ENCODE results near the gene PPP6R2.
"Not testable (repeated sequence)": the region's sequence is repeated elsewhere in the genome, so short reads cannot be mapped to it uniquely, and the experiment has no call there.

Gene PPP6R2

DNA sequence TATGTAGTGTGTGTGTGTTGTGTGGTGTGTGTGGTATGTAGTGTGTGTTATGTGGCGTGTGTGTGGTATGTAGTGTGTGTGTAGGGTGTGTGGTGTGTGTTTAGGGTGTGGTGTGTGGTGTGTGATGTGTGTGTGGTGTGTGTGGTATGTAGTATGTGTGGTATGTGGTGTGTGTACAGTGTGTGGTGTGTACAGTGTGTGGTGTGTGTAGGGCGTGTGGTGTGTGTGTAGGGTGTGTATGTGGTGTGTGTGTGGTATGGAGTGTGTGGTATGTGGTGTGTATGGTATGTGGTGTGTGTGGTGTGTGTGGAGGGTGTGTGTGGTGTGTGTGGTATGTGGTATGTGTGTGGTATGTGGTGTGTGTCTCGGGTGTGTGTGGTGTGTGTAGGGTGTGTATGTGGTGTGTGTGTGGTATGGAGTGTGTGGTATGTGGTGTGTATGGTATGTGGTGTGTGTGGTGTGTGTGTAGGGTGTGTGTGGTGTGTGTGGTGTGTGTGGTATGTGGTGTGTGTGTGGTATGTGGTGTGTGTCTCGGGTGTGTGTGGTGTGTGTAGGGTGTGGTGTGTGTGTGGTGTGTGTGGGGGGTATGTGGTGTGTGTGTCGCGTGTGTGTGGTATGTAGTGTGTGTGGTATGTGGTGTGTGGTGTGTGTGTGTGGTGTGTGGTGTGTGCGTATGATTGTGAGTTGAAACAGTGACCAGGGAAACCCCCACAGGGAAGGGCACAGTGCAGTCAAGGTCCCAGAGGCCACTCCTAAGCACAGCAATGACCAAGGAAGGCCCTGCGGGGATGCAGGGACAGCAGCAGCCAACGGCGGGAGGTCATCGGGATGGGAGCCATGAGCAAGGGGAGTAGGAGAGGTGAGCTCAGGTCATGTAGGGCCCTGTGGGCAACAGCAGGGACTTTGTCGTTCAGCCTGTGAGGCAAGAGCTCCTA is 2.9 kb upstream of the PPP6R2 start:
- no peak for DNase-seq (ENCODE audit: low read depth in 3 of 3)

DNA sequence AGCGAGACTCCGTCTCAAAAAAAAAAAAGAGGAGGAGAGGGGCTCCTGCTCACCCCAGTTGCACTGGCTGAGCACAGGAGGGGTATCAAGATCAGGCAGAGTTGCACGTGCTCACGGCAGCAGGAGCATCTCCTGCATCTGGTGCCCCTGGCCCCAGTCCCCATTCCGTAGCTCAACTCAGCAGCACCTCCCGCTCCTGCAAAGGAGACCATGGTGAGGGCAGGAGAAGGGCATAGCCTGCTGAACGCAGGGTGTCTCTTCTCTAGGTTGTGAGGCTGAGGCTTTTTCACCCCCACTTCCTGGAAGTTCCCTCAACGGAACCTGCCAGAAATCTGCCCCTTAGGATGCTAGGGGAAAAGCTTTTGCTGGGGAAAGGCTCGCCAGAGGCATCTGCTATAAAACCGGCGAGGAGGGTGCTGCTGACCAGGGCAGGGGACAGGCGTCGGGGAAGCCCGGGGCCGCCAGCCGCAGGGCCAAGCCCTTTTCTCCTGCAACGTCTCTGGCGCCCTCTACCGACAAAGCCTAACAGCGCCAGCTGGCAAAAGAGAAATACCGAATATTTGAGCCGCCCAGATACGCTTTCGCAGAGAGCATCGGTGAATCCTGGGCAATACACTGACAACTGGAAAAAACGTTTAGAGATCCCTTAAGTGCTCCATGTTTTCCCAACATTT is 1.0 kb upstream of the PPP6R2 start:
- peak; percentile 82 to 87 (median 87) for DNase-seq (ENCODE audit: low read depth in 3 of 3)

DNA sequence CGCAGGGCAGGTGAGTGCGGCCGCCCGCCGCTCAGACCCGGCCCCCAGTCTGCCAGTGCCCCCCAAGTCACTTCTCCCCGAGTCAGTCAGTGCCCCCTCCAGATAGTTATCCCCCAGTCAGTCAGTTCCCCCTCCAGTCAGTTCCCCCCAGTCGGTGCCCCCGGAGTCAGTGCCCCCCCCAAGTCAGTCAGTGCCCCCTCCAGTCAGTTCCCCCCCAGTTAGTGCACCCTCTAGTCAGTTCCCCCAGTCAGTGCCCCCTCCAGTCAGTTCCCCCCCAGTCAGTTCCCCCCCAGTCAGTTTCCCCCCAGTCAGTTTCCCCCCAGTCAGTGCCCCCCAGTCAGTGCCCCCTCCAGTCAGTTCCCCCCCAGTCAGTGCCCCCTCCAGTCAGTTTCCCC is 411 bp downstream of the PPP6R2 start:
- DNase-seq (ENCODE audit: low read depth in 3 of 3), result no peak

DNA sequence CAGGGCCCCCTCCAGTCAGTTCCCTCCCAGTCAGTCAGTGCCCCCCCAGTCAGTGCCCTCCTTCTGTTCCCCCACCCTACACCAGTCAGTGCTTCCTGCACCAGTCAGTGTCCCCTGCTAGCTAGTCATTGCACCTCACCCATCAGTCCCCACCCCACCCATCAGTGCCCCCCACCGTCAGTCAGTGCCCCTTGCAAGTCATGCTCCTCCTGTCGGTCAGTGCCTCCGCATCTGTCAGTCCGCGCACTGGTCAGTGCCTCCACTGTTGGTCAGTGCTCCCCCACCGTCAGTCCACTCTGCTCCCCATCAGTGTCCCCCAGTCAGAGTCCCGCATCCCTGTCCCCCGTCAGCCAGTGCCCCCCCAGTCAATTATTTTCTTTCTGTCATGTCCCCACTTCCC is 3.3 kb downstream of the PPP6R2 start:
- no peak for DNase-seq (ENCODE audit: low read depth in 3 of 3)

DNA sequence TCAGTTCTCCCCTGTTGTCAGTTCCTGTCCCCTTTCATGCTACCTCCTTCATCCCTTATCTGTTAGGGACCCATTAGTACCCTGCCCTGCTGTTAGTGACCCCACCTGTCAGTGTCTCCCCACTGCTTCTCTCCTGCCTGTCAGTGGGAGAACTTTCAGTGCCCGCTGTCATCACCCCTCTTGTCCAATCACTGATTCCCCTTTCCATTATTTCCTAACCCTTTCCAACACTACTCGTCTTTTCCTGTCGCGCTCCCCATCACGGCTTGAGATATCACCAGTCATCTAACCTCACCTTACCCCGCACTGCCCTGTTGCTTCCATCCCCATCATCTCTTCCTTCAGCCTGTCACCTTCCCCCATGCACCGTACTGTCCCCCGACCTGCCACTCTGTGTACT is 4.0 kb downstream of the PPP6R2 start:
- no peak for DNase-seq (ENCODE audit: low read depth in 3 of 3)

DNA sequence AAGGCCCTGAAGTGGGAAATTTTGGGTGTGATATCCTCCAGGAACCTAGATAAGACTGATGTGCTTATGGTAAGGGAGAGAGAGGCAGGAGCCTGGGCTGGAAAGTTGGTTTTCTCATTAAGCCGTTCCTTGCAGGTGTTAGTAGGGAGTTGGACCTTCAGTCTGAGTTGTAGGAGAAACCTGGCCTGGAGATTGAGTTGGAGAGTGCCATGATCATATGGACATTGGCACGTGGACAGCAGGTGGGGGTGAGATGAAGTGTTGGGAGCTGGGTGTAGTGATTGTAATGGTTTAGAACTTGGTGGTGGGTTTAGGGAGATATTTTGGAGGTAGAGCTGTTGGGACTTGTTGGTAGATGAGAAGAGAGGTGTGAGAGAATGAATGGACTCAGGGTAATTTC is 4.9 kb downstream of the PPP6R2 start:
- no peak for DNase-seq (ENCODE audit: low read depth in 3 of 3)

DNA sequence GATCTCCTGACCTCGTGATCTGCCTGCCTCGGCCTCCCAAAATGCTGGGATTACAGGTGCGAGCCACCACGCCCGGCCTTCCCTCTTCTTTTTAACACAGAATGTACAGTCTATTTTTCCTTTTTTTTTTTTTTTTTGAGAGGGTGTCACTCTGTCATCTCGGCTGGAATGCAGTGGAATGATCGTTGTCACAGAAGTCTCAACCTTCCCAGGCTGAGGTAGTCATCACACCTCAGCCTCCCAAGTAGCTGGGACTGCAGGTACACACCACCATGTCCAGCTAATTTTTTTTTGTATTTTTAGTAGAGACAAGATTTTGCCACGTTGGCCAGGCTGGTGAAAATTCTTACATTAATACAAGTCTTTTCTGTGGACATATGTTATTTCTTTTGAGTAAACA is 13.1 kb downstream of the PPP6R2 start:
- DNase-seq (ENCODE audit: low read depth in 3 of 3), result no peak

DNA sequence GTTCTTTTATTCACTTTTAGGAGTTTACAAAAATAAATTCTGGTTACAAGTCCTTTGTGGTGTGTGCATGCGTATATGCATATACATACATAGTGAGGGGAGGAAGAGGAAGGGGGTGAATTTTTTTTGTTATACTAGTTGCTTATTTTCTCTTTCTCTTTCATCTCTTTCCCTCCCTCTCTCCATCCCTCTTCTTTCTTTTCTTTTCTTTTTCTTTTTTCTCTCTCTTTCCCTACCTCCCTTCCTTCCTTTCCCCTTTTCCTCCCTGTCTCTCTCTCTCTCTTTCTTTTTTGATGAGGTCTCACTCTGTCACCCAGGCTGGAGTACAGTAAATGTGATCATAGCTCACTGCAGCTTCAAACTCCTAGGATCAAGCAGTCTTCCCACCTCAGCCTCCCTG is 14.1 kb downstream of the PPP6R2 start:
- no peak for DNase-seq (ENCODE audit: low read depth in 3 of 3)

DNA sequence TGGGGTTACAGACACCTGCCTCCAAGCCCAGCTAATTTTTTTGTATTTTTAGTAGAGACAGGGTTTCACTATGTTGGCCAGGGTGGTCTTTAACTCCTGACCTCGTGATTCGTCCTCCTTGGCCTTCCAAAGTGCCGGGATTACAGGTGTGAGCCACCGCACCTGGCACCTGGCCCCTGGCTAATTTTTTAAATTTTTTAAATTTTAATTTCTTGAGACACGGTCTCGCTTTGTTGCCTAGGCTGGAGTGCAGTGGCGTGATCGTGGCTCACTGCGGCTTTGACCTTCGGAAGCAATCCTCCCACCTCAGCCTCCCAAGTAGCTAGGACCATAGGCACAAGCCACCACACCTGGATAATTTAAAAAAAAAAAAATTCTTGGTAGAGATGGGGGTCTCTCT is 14.6 kb downstream of the PPP6R2 start:
- DNase-seq (ENCODE audit: low read depth in 3 of 3), result no peak

DNA sequence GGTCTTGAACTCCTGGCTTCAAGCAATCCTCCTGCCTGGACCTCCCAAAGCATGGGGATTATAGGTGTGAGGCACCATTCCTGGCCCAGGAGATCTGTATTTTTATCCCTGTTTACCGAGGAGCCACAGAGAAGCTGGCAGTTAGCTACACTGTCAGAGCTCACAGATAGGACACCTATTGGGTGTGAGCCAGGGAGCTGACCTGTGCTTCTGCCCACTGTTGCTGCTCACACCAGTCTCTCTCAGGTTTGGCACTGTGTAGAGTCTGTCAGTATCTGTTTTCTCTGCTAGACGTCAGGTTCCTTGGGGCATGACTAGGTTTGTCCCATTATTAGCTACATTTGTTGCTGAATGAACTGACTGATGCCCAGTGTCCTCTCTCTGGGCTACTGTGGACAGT is 17.5 kb downstream of the PPP6R2 start:
- no peak for DNase-seq (ENCODE audit: low read depth in 3 of 3)

DNA sequence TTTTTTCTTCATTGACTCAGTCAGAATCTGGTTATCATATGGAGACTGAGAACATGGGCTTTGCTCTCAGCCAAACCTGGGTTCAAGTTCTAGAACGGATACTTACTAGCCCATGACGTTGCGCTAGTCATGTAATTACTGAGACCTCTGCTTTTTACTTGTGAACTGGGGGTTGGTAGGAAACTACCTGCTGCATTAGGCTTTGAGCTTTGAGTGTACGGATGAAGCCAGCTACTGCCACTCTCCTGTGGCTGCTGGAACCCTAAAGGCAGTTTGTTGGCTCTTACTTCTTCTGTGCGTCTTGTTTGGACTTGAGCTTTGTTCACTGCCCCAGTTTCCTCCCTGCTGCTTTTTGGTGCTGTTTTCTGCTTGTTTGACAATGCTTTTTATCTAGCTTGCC is 18.1 kb downstream of the PPP6R2 start:
- no peak for DNase-seq (ENCODE audit: low read depth in 3 of 3)

DNA sequence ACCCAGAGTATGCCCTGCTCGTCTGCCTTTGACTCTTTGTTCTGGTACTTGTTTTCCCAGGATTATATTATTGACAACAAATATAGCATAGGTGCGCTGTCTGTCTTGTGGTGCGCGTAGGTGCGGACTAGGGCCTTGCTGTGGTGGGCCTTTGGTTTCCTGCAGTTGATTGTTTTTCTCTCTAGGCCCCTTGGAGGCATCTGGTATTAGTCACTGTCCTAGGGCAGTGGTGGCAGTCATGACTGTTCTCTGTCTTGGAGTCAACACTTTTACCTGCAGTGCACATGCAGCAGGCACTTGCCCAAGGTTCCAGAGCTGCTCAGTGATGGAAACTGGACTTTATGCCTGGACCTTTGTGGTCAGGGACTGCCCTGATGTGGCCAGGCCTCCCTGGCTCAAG is 18.6 kb downstream of the PPP6R2 start:
- no peak for DNase-seq (ENCODE audit: low read depth in 3 of 3)

DNA sequence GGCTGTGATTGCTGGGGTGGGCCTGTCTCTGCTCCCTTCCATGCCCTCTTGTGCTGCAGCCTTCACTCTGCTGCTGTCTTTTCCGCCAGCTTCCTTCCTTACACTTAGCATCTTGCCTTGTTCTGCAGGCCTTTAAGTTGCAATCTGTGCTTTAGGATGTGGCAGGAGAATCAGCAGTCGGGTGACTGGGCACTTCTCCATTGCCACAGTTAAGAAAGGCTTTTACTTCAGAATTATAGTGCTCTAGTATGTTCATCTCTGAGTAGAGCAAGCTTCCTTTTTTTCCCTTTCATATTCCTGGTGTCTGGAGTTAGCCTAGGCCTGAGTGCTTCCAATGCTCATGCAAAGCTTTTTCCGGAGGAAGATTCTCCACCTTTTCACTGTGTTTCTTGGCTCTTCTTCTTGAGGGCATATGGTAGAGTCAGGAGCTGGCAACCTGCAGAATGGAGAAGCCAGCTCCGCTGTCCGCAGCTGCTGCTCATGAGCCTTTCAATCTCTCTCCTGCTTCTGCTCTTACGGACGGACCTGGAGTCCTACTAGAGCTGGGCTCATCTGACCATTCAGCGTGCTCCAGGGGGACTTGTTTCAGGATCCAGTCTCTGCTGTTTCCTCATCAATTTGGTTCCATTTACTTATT is 20.2 kb downstream of the PPP6R2 start:
- DNase-seq (ENCODE audit: low read depth in 3 of 3), result no peak

DNA sequence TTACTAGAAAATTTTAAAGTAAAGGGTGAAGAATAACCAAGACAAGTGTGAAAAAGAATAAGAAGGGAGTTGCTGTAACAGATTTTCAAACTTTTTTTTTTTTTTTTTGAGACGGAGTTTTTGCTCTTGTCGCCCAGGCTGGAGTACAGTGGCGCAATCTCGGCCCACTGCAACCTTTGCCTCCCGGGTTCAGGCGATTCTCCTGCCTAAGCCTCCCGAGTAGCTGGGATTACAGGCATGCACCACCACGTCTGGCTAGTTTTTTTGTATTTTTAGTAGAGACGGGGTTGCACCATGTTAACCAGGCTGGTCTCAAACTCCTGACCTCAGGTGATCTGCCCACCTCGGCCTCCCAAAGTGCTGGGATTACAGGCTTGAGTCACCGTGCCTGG is 20.7 kb downstream of the PPP6R2 start:
- not testable (repeated sequence) for DNase-seq (ENCODE audit: low read depth in 3 of 3)

DNA sequence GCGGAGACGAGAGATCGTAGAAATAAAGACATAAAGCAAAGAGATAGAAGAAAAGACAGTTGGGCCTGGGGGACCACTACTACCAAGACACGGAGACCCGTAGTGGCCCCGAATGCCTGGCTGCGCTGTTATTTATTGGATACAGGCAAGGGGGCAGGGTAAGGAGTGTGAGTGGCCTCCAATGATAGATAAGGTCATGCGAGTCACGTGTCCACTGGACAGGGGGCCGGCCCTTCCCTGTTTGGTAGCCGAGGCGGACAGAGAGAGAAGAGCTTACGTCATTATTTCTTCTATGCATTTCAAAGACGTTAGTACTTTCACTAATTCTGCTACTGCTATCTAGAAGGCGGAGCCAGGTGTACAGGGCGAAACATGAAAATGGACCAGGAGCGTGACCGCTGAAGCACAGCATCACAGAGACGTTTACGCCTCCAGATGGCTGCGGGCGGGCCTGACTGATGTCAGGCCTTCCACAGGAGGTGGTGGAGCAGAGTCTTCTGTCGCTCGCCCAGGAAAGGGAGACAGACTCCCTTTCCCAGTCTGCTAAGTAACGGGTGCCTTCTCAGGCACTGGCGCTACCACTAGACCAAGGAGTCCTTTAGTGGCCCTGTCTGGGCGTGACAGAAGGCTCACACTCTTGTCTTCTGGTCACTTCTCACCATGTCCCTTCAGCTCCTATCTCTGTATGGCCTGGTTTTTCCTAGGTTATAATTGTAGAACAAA is 24.8 kb downstream of the PPP6R2 start:
- DNase-seq (ENCODE audit: low read depth in 3 of 3), result no peak

DNA sequence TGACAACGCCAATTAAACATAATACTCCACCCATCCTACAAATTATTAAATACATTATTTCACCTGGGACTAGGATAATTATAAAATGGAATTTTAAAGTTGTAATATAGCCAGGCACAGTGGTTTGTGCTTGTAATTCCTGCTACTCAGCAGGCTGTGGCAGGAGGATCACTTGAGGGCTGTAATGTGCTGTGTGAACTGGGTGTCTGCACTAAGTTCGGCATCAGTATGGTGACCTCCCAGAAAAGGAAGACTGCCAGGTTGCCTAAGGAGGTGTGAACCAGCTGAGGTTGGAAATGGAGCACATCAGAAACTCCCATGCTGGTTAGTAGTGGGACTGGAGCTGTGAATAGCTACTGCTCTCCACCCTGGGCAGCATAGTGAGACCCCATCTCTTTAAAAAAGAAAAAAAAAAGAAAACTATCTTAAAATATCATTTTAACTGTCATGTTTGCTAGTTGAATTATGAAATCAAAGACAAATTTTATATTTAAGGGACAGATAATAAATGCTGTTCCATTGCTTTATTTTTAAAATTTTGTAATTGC is 28.0 kb downstream of the PPP6R2 start:
- DNase-seq (ENCODE audit: low read depth in 3 of 3), result no peak

DNA sequence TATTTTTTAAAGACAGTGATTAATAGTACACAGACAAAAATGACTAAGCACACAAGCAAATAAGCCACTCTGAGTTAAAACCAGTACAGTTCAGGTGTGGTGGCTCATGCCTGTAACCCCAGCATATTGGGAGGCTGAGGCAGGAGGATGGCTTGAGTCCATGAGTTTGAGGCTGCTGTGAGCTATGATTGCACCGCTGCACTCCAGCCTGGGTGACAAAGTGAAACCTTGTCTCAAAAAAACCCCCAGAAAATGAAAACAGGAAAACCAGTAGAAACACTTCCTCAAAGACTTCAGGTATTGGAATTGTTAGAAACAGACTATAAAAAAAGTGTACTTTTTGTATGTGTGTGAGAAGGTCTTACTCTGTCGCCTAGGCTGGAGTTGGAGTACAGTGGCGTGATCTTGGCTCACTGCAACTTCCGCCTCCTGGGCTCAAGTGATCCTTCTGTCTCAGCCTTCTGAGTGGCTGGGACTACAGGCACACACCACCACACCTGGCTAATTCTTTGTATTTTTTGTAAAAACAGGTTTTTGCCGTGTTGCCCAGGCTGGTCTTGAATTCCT is 33.0 kb downstream of the PPP6R2 start:
- no peak for DNase-seq (ENCODE audit: low read depth in 3 of 3)

DNA sequence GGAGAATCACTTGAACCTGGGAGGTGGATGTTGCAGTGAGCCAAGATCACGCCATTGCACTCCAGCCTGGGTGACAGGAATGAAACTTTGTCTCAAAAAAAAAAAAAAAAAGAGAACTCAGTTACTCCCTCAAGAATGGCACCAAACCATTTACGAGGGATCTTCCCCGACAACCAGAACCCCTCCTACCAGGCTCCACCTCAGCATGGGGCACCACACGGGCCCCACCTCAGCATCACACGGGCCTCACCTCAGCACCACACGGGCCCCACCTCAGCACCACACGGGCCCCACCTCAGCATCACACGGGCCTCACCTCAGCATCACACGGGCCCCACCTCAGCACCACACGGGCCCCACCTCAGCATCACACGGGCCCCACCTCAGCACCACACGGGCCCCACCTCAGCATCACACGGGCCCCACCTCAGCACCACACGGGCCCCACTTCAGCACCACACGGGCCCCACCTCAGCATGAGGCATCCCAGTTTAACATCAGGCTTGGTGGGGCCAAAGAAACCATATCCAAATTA is 38.0 kb downstream of the PPP6R2 start:
- DNase-seq (ENCODE audit: low read depth in 3 of 3), result not testable (repeated sequence)

DNA sequence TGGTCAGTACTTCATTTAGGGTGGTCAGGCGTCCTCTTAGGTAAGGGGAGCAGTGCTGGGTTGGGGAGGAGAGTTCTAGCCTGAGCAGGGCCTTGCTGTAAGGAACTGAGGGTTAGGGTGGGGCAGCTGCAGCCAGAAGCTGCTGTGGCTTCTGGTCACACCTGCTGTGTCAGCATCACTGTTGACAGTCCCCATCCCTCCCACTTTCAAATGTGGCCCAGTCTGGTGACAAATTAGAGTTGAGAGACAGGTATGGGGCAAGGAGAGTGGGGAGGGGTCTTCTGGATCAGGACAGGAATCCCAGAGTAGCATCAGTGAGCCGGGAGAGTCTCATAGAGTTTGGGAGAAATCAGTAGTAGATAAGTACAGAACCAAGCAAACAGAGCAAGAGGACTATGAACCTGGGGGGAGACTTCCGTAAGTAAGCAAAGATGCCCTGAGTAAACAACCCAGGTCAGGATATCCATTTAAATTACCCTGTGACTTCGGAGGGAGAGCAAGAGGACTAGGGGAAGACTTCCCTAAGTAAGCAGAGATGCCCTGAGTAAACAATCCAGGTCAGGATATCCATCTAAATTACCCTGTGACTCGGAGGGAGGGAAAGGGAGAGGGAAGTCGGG is 53.7 kb downstream of the PPP6R2 start:
- DNase-seq (ENCODE audit: low read depth in 3 of 3), result no peak

DNA sequence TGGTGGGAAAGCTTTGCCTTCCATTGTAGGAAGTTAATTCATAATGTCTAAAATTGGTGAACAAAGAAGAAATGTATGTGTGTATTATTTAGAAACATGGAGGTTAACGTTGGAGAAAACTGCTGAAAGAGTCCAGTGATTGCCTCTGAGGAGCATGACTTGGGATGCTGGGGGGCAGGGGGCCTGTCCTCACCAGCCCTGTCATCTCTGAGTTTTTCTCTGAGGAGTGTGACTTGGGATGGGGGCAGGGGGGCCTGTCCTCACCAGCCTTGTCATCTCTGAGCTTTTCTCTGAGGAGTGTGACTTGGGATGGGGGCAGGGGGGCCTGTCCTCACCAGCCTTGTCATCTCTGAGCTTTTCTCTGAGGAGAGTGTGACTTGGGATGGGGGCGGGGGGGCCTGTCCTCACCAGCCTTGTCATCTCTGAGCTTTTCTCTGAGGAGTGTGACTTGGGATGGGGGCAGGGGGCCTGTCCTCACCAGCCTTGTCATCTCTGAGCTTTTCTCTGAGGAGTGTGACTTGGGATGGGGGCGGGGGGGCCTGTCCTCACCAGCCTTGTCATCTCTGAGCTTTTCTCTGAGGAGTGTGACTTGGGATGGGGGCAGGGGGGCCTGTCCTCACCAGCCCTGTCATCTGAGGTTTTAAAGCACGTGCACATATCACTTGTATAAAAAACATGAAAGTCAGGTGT is 54.4 kb downstream of the PPP6R2 start:
- not testable (repeated sequence) for DNase-seq (ENCODE audit: low read depth in 3 of 3)
